Upper lobe of right lung (tissue), 1 donor: Measurements from ENCODE around the gene HMGCS2. TPM values are rescaled to one million over a fixed set of nuclear protein-coding genes. Genes with fewer than 3 reads are reported as not detected.

Experiments used
- ATAC-seq: fragments of 200-7000 bp; cut with Tn5 transposase; one replicate; pipeline ENCODE4 v1.9.1; 2020; ENCODE audit warnings: mild to moderate bottlenecking, moderate library complexity
- DNase-seq: peaks from one replicate; pipeline ENCODE4 v3.0.0-alpha.2; 2020
- H3K27ac ChIP-seq: fragments of 200-600 bp; one replicate; pipeline ENCODE4 v1.8.0; 2022
- H3K27me3 ChIP-seq: fragments of 200-600 bp; one replicate; pipeline ENCODE4 v1.8.0; 2022; ENCODE audit warnings: mild to moderate bottlenecking
- H3K36me3 ChIP-seq: fragments of 200-600 bp; one replicate; pipeline ENCODE4 v1.8.0; 2022
- H3K4me1 ChIP-seq: fragments of 200-600 bp; one replicate; pipeline ENCODE4 v1.8.0; 2022
- H3K4me3 ChIP-seq: fragments of 200-600 bp; one replicate; pipeline ENCODE4 v1.8.0; 2022; ENCODE audit warnings: mild to moderate bottlenecking
- H3K9me3 ChIP-seq: fragments of 200-600 bp; one replicate; pipeline ENCODE4 v1.8.0; 2022
- intact Hi-C: fragments of 100-400 bp; cut with DNase I; formaldehyde crosslinking; loops from one replicate; pipeline ENCODE4 v1.11.0; 2022
- total RNA-seq: library from RNA; stranded (reverse); fragmentation: NEBNext Ultra II Directional; extraction: Animal tissue kit (Norgen Biotek cat#: 25700); gene quantifications from one replicate; pipeline ENCODE4 v1.2.1, GENCODE V29; 2021
- TF ChIP-seq, protein P1 (sequence below): fragments of 200-600 bp; IDR thresholded peaks from one replicate; pipeline ENCODE4 v1.8.0; 2022; ENCODE audit warnings: antibody characterized with exemption
- donor health status: DM: no; HTN: yes; CAD: no; lungs with severe emphysema.

HMGCS2 gene
- total RNA-seq, 1 donor from 2014 or later, result not detected

- DNase-seq (no peak), ATAC-seq (no peak)
- Histone ChIP-seq H3K4me1 (no peaks in the 10 kb centered on the region), H3K9me3 (no peaks in the 10 kb centered on the region), H3K27me3 (no peaks in the 10 kb centered on the region), H3K36me3 (peaks cover 5% of the 10 kb centered on the region), H3K4me3 (no peak overlapping the region), H3K27ac (no peak overlapping the region)
- TF ChIP-seq, protein P1, sequence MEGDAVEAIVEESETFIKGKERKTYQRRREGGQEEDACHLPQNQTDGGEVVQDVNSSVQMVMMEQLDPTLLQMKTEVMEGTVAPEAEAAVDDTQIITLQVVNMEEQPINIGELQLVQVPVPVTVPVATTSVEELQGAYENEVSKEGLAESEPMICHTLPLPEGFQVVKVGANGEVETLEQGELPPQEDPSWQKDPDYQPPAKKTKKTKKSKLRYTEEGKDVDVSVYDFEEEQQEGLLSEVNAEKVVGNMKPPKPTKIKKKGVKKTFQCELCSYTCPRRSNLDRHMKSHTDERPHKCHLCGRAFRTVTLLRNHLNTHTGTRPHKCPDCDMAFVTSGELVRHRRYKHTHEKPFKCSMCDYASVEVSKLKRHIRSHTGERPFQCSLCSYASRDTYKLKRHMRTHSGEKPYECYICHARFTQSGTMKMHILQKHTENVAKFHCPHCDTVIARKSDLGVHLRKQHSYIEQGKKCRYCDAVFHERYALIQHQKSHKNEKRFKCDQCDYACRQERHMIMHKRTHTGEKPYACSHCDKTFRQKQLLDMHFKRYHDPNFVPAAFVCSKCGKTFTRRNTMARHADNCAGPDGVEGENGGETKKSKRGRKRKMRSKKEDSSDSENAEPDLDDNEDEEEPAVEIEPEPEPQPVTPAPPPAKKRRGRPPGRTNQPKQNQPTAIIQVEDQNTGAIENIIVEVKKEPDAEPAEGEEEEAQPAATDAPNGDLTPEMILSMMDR, result no peak
- intact Hi-C loops, result no loop called here
Measured at GRCh38 chr1:119735217-119735616, 33.5 kb downstream of the HMGCS2 start.

- intact Hi-C loops, result no loop called here
Measured at GRCh38 chr1:119733754-119734153, 35.0 kb downstream of the HMGCS2 start.

DNA sequence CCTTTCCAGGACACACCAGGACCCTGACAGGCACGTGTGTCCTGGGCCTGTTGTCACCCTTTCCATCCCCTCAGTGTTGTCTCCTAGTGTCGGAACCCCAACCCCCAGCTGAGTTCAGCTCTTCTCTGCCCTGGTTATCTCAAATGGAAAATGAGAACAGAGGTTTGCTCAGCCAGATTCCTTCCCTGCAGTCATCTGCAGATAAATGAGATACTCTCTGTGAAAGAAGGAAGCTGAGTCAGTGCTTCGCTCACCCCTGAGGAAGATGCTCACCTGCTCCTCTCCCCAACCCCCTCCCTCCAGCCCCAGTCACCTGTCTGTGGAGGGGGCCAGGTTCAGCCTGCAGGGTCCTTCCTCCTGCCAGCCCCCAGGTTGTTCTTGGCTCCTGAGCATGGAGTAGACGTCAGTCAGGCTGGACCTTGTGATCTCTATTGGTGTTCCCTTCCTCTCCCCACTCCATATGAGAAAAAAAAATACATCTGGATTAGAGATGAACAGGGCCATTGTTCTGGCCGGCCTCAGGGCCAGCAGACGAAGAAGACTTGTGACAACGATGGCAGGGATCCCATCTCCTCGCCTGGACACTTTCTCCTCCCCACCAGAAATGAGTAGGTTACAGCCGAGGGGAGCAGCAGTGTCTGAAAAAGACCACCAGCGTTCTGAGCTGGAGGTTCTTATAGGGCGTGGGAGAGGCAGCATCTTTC, 36.1 kb downstream of the HMGCS2 start:
- DNase-seq (no peak), ATAC-seq (no peak)
- H3K9me3 ChIP-seq, result no peaks in the 10 kb centered on the region
- no peaks in the 10 kb centered on the region for H3K27me3 ChIP-seq
- H3K4me1 ChIP-seq, result no peaks in the 10 kb centered on the region
- H3K36me3 ChIP-seq, result peaks cover 5% of the 10 kb centered on the region
- TF ChIP-seq, protein P1, result no peak
- no peak overlapping the region for H3K27ac ChIP-seq
- intact Hi-C loops, result no loop called here
- no peak overlapping the region for H3K4me3 ChIP-seq

More at GRCh38 chr1:119733754-119734153, 35.0 kb downstream of the HMGCS2 start:
- no peaks in the 10 kb centered on the region for H3K4me1 ChIP-seq
- H3K27me3 ChIP-seq, result no peaks in the 10 kb centered on the region
- no peaks in the 10 kb centered on the region for H3K9me3 ChIP-seq
- TF ChIP-seq, protein P1, result no peak
- peaks cover 5% of the 10 kb centered on the region for H3K36me3 ChIP-seq
- H3K4me3 ChIP-seq, result no peak overlapping the region
- no peak for ATAC-seq
- DNase-seq, result no peak
- no peak overlapping the region for H3K27ac ChIP-seq

- Histone ChIP-seq H3K4me3 (no peak overlapping the region), H3K36me3 (peaks cover 5% of the 10 kb centered on the region), H3K9me3 (no peaks in the 10 kb centered on the region), H3K27ac (no peak overlapping the region), H3K4me1 (no peaks in the 10 kb centered on the region), H3K27me3 (no peaks in the 10 kb centered on the region)
- no peak for DNase-seq
- intact Hi-C loops, result no loop called here
- ATAC-seq, result no peak
- TF ChIP-seq, protein P1, result no peak
Measured at GRCh38 chr1:119731741-119732430, 36.8 kb downstream of the HMGCS2 start.

- intact Hi-C loops, result no loop called here
- Histone ChIP-seq H3K36me3 (peaks cover 5% of the 10 kb centered on the region), H3K27ac (no peak overlapping the region), H3K9me3 (no peaks in the 10 kb centered on the region), H3K4me3 (no peak overlapping the region), H3K4me1 (no peaks in the 10 kb centered on the region), H3K27me3 (no peaks in the 10 kb centered on the region)
- DNase-seq, result no peak
- TF ChIP-seq, protein P1, result no peak
- ATAC-seq, result no peak
Measured at GRCh38 chr1:119731060-119731459, 37.6 kb downstream of the HMGCS2 start.
